ENCODE data around the gene ZNF879. TPM values are rescaled to one million over a fixed set of nuclear protein-coding genes. Genes with fewer than 3 reads are reported as not detected.

The ZNF879 gene
- total RNA-seq, 1 experiment from 2014 or later: not detected

DNA sequence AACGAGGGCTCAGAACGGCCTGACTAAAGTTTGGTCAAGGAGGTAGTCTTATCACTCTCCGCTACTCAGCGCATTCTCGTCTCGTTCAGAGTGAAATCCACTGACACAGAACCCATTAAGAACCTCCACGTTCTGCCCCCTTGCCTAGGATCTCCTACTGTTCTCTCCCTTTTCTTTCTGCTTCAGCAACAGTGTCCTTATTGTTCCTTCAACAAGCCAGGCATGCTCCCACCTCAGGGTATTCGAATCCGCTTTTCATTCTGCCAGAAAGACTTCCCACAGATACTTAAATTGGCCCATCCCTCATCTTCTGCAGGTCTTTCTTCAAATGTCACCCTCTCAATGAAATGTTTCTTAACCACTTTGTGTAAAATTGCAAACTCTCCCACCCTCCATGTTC is 32.2 kb downstream of the ZNF879 start:
- RAD21 ChIA-PET (ENCODE audit: low non-redundant PET in 1 of 2, low total read pairs in 2 of 2, uncharacterized antibody in 2 of 2, unreplicated experiment in 2 of 2): no interaction called here
- intact Hi-C loops (cut with micrococcal nuclease): no loop called here
- H3K27me3 ChIP-seq (ENCODE audit: insufficient read depth, low read length): no peaks in the 10 kb centered on the region

More for the DNA sequence above, 32.2 kb downstream of the ZNF879 start:
- DNase-seq (ENCODE audit: low read depth, low spot score) (no peak), ATAC-seq (no peak)
- H3K4me3 ChIP-seq (replicated peaks in 1 of 2; ENCODE audit: low read depth in 1 of 2, low read length in 2 of 2): no peak overlapping the region
- H3K9ac ChIP-seq (ENCODE audit: low read length): no peak overlapping the region
- CTCF ChIA-PET: no interaction called here
- H3K36me3 ChIP-seq (ENCODE audit: control insufficient read depth in 1 of 2, insufficient read depth in 2 of 2, low read length in 2 of 2): no peaks in the 10 kb centered on the region
- H4K20me1 ChIP-seq (ENCODE audit: insufficient read depth): no peaks in the 10 kb centered on the region
- H3K4me2 ChIP-seq (ENCODE audit: low read length): no peak overlapping the region
- no TSS peak for BruUV-seq (replicated peaks)
- no peak overlapping the region for H2AFZ ChIP-seq (ENCODE audit: low read depth, low read length, poor library complexity, severe bottlenecking)
- no peaks in the 10 kb centered on the region for H3K4me1 ChIP-seq (ENCODE audit: control insufficient read depth in 1 of 2, insufficient read depth in 2 of 2, low read length in 2 of 2)
- POLR2A ChIA-PET: no interaction called here
- no peak overlapping the region for H3K27ac ChIP-seq (ENCODE audit: low read depth, low read length)
- no peaks in the 10 kb centered on the region for H3K9me2 ChIP-seq (ENCODE audit: insufficient read depth)
- TF ChIP-seq JUND (IDR thresholded peaks at IDR 0.05) (no peak), SIN3A (IDR thresholded peaks at IDR 0.05; ENCODE audit: low read depth) (no peak), CEBPB (IDR thresholded peaks at IDR 0.05; ENCODE audit: low read depth) (no peak), EZH2phosphoT487 (IDR thresholded peaks at IDR 0.05; ENCODE audit: borderline replicate concordance) (no peak), FOSL1 (IDR thresholded peaks at IDR 0.05; ENCODE audit: low read depth) (no peak), RAD21 (IDR thresholded peaks at IDR 0.05; ENCODE audit: low read depth) (no peak), TCF7L2 (IDR thresholded peaks at IDR 0.05; ENCODE audit: borderline replicate concordance, extremely low read depth, insufficient read depth, insufficient read length) (no peak), YY1 (IDR thresholded peaks at IDR 0.05; ENCODE audit: extremely low read depth, insufficient replicate concordance, low read depth, low read length) (no peak), POLR2AphosphoS5 (IDR thresholded peaks at IDR 0.05; ENCODE audit: low read depth, low read length) (no peak), EGR1 (IDR thresholded peaks at IDR 0.05; ENCODE audit: low read depth) (no peak), SP1 (IDR thresholded peaks at IDR 0.05; ENCODE audit: low read depth) (no peak)
- TF ChIP-seq, protein P1, sequence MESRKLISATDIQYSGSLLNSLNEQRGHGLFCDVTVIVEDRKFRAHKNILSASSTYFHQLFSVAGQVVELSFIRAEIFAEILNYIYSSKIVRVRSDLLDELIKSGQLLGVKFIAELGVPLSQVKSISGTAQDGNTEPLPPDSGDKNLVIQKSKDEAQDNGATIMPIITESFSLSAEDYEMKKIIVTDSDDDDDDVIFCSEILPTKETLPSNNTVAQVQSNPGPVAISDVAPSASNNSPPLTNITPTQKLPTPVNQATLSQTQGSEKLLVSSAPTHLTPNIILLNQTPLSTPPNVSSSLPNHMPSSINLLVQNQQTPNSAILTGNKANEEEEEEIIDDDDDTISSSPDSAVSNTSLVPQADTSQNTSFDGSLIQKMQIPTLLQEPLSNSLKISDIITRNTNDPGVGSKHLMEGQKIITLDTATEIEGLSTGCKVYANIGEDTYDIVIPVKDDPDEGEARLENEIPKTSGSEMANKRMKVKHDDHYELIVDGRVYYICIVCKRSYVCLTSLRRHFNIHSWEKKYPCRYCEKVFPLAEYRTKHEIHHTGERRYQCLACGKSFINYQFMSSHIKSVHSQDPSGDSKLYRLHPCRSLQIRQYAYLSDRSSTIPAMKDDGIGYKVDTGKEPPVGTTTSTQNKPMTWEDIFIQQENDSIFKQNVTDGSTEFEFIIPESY (IDR thresholded peaks at IDR 0.05; ENCODE audit: extremely low read depth, insufficient replicate concordance, low read length): no peak
- no peaks in the 10 kb centered on the region for H3K79me2 ChIP-seq (ENCODE audit: insufficient read depth, low read length)
- peaks cover 3 to 4% of the 10 kb centered on the region in 2 experiments; a peak in 2 of 4 replicates for H3K9me3 ChIP-seq (ENCODE audit: control insufficient read depth in 1 of 2, insufficient read depth in 1 of 2, low read depth in 1 of 2, low read length in 2 of 2)
